Osteoblast (primary cell): ENCODE data around the gene C16orf89. TPM values are rescaled to one million over a fixed set of nuclear protein-coding genes. Genes with fewer than 3 reads are reported as not detected.

Source experiments
- DNase-seq: peaks from one replicate; pipeline ENCODE4 v3.0.0; 2011; ENCODE audit warnings: low spot score, mixed read lengths; ENCODE audit not compliant: insufficient read length; ENCODE audit errors: missing footprints
- H2AFZ ChIP-seq: 2 replicates; pipeline ENCODE4 v1.6.0; 2011; ENCODE audit warnings: mild to moderate bottlenecking, low read length
- H3K27ac ChIP-seq: 2 replicates; pipeline ENCODE4 v1.5.1; 2011; ENCODE audit warnings: mild to moderate bottlenecking, low read depth, low read length, moderate library complexity
- H3K27me3 ChIP-seq: 2 replicates; pipeline ENCODE4 v1.6.0; 2012; ENCODE audit warnings: mild to moderate bottlenecking, control low read depth, inconsistent platforms, low read length, moderate library complexity; ENCODE audit not compliant: insufficient read depth
- H3K36me3 ChIP-seq: 2 replicates; pipeline ENCODE4 v1.5.1; 2011; ENCODE audit warnings: mild to moderate bottlenecking, low read length, control low read depth, moderate library complexity; ENCODE audit not compliant: insufficient read depth
- H3K4me1 ChIP-seq: 2 replicates; pipeline ENCODE4 v1.5.1; 2011; ENCODE audit warnings: mild to moderate bottlenecking, low read length, control low read depth, moderate library complexity; ENCODE audit not compliant: insufficient read depth
- H3K4me2 ChIP-seq: 2 replicates; pipeline ENCODE4 v1.6.0; 2011; ENCODE audit warnings: mild to moderate bottlenecking, low read length; ENCODE audit not compliant: insufficient read depth
- H3K4me3 ChIP-seq: fragments of 200-600 bp; sonication (generic); 3 replicates; pipeline ENCODE4 v1.5.1; 2012; ENCODE audit warnings: mild to moderate bottlenecking, low read length, inconsistent platforms; ENCODE audit not compliant: insufficient read depth
- H3K79me2 ChIP-seq: 2 replicates; pipeline ENCODE4 v1.6.0; 2012; ENCODE audit warnings: mild to moderate bottlenecking, low read length, control low read depth, inconsistent platforms; ENCODE audit not compliant: insufficient read depth
- H3K9me3 ChIP-seq: 2 replicates; pipeline ENCODE4 v1.5.1; 2011; ENCODE audit warnings: low read depth, low read length, control low read depth
- H4K20me1 ChIP-seq: 2 replicates; pipeline ENCODE4 v1.6.0; 2012; ENCODE audit warnings: mild to moderate bottlenecking, low read length, control low read depth; ENCODE audit not compliant: insufficient read depth
- total RNA-seq: library from RNA; depleted of rRNA; stranded (reverse); fragments of >200 nt; gene quantifications from 2 replicates; pipeline ENCODE4 v1.2.3, GENCODE V29; 2012
- TF ChIP-seq, protein P1 (sequence below): IDR thresholded peaks from 2 replicates; pipeline ENCODE4 v1.5.1; 2011; ENCODE audit warnings: mild to moderate bottlenecking, low read depth, low read length, moderate library complexity; ENCODE audit errors: extremely low read depth

Gene C16orf89
- total RNA-seq, 1 donor = not detected

DNA sequence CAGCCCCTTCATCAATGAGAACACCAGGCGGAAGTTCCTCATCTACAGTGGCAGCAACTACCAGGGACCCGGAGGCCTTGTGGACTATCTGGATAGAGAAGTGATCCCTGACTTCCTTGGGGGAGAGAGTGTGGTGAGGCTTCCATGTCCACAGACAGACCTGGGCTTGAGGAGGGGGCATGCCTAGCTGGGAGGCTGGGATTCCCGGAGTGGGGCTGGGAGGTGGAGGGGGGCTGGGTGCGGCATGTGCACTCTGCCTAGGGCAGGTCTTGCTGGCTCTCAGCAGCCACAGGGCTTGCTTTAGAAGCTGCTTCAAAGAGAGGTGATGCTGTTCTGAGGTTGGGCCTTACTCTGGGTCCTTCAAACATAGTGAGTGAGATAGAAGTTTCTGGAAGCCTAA lies 59.8 kb downstream of the C16orf89 start:
- no peak overlapping the region for H3K4me3 ChIP-seq
- no peak overlapping the region for H3K4me2 ChIP-seq
- no peaks in the 10 kb centered on the region for H3K36me3 ChIP-seq
- no peaks in the 10 kb centered on the region for H3K9me3 ChIP-seq
- no peaks in the 10 kb centered on the region for H4K20me1 ChIP-seq
- H2AFZ ChIP-seq = no peak overlapping the region
- no peak for DNase-seq
- TF ChIP-seq, protein P1, sequence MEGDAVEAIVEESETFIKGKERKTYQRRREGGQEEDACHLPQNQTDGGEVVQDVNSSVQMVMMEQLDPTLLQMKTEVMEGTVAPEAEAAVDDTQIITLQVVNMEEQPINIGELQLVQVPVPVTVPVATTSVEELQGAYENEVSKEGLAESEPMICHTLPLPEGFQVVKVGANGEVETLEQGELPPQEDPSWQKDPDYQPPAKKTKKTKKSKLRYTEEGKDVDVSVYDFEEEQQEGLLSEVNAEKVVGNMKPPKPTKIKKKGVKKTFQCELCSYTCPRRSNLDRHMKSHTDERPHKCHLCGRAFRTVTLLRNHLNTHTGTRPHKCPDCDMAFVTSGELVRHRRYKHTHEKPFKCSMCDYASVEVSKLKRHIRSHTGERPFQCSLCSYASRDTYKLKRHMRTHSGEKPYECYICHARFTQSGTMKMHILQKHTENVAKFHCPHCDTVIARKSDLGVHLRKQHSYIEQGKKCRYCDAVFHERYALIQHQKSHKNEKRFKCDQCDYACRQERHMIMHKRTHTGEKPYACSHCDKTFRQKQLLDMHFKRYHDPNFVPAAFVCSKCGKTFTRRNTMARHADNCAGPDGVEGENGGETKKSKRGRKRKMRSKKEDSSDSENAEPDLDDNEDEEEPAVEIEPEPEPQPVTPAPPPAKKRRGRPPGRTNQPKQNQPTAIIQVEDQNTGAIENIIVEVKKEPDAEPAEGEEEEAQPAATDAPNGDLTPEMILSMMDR = no peak
- no peaks in the 10 kb centered on the region for H3K27me3 ChIP-seq
- no peaks in the 10 kb centered on the region for H3K4me1 ChIP-seq
- no peaks in the 10 kb centered on the region for H3K79me2 ChIP-seq
- no peak overlapping the region for H3K27ac ChIP-seq

DNA sequence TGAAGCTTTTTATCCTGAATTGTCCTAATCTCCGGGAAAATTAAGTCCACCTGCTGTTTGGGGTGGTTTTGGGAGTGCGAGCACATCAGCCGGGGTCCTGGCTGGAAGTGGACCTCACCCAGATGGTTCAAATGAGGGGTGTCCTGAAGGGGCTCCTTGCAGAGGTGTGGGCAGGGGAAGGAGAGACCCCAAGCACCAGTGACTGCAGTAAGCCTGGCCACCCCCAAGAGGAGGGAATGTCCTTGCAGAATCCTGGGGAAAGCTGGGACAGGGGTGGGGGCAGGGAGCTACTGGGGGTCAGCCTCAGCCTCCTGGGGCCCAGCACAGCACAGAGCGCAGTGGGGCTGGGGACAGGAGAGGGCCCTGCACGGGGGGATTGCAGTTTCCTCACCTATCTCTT lies 61.4 kb downstream of the C16orf89 start:
- Histone ChIP-seq H3K27ac (no peak overlapping the region), H3K4me3 (no peak overlapping the region), H3K79me2 (no peaks in the 10 kb centered on the region), H2AFZ (no peak overlapping the region), H3K36me3 (no peaks in the 10 kb centered on the region), H3K4me1 (no peaks in the 10 kb centered on the region), H3K9me3 (no peaks in the 10 kb centered on the region), H4K20me1 (no peaks in the 10 kb centered on the region), H3K27me3 (no peaks in the 10 kb centered on the region), H3K4me2 (no peak overlapping the region)
- TF ChIP-seq, protein P1 = no peak
- peak; percentile 87 for DNase-seq

DNA sequence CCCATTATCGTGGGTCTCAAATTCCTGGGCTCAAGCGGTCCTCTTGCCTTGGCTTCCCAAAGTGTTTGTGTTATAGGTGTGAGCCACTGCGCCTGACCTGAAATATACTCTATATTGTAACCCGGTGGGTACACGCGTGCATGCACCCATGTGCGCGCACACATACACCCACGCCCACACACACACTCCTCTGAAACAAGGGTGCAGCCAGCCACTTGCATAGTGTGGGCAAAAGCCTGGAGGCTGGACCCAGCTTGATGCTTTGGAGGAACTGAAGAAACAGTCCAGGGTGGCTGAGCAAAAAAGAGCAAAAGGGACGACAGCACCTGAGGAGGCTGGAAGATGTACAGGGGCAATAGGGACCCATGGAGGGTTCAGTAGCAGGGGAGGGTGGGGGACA lies 61.9 kb downstream of the C16orf89 start:
- TF ChIP-seq, protein P1 = no peak
- H3K79me2 ChIP-seq = no peaks in the 10 kb centered on the region
- no peak overlapping the region for H2AFZ ChIP-seq
- no peaks in the 10 kb centered on the region for H4K20me1 ChIP-seq
- H3K36me3 ChIP-seq = no peaks in the 10 kb centered on the region
- H3K4me1 ChIP-seq = no peaks in the 10 kb centered on the region
- H3K4me3 ChIP-seq = no peak overlapping the region
- DNase-seq = no peak
- no peak overlapping the region for H3K4me2 ChIP-seq
- H3K27ac ChIP-seq = no peak overlapping the region
- H3K9me3 ChIP-seq = no peaks in the 10 kb centered on the region
- no peaks in the 10 kb centered on the region for H3K27me3 ChIP-seq

DNA sequence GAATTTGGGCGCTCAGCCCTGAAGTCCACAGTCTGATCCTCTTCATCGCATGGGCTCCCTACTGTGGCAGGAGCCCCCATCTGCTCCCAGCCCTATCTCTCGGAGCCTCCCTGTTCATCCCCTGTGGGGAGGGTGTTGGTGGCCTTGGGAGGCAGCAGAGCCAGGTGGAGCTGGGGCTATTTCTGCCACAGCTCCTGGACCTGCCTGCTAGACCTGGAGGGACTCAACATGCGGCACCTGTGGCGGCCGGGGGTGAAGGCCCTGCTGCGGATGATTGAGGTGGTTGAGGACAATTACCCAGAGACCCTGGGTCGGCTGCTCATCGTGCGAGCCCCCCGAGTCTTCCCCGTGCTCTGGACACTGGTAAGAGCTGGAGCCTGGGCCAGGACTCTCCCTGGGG lies 62.5 kb downstream of the C16orf89 start:
- Histone ChIP-seq H2AFZ (no peak overlapping the region), H3K27me3 (no peaks in the 10 kb centered on the region), H4K20me1 (no peaks in the 10 kb centered on the region), H3K4me2 (no peak overlapping the region), H3K36me3 (no peaks in the 10 kb centered on the region), H3K27ac (no peak overlapping the region), H3K9me3 (no peaks in the 10 kb centered on the region), H3K4me1 (no peaks in the 10 kb centered on the region), H3K4me3 (no peak overlapping the region), H3K79me2 (no peaks in the 10 kb centered on the region)
- peak; percentile 63 for DNase-seq
- TF ChIP-seq, protein P1 = no peak
